ENCODE measurements around the gene JAKMIP3. TPM values are rescaled to one million over a fixed set of nuclear protein-coding genes. Genes with fewer than 3 reads are reported as not detected.

Gene JAKMIP3
- total RNA-seq, 1 experiment from 2014 or later: not detected

GRCh38 chr10:132111871-132112341, 46.2 kb downstream of the JAKMIP3 start:
- CTCF ChIA-PET: no interaction called here

GRCh38 chr10:132112611-132113010, 46.9 kb downstream of the JAKMIP3 start:
- CTCF ChIA-PET: no interaction called here
- DNase-seq (ENCODE audit: unreplicated experiment): no peak
- no peaks in the 10 kb centered on the region for H3K36me3 Mint-ChIP-seq (ENCODE audit: insufficient read depth, unreplicated experiment)
- H3K4me1 Mint-ChIP-seq (ENCODE audit: insufficient read depth, unreplicated experiment): no peaks in the 10 kb centered on the region
- intact Hi-C loops (cut with micrococcal nuclease): no loop called here
- H3K9me3 Mint-ChIP-seq (ENCODE audit: unreplicated experiment): no peaks in the 10 kb centered on the region
- no TSS peak for BruUV-seq (replicated peaks)
- no peak overlapping the region for H3K27ac Mint-ChIP-seq (ENCODE audit: low read depth, unreplicated experiment)
- POLR2A ChIA-PET: no interaction called here
- no peak for TF ChIP-seq CTCF (IDR thresholded peaks at IDR 0.05; ENCODE audit: unreplicated experiment)
- no peaks in the 10 kb centered on the region for H3K27me3 Mint-ChIP-seq (ENCODE audit: insufficient read depth, unreplicated experiment)
- no peak overlapping the region for H3K4me3 Mint-ChIP-seq (ENCODE audit: unreplicated experiment)

More at GRCh38 chr10:132111871-132112341, 46.2 kb downstream of the JAKMIP3 start:
- Mint-ChIP-seq H3K9me3 (ENCODE audit: unreplicated experiment) (no peaks in the 10 kb centered on the region), H3K4me3 (ENCODE audit: unreplicated experiment) (no peak overlapping the region), H3K4me1 (ENCODE audit: insufficient read depth, unreplicated experiment) (no peaks in the 10 kb centered on the region), H3K36me3 (ENCODE audit: insufficient read depth, unreplicated experiment) (no peaks in the 10 kb centered on the region), H3K27ac (ENCODE audit: low read depth, unreplicated experiment) (no peak overlapping the region), H3K27me3 (ENCODE audit: insufficient read depth, unreplicated experiment) (no peaks in the 10 kb centered on the region)
- POLR2A ChIA-PET: no interaction called here
- BruUV-seq (replicated peaks): no TSS peak
- no peak for TF ChIP-seq CTCF (IDR thresholded peaks at IDR 0.05; ENCODE audit: unreplicated experiment)
- intact Hi-C loops (cut with micrococcal nuclease): no loop called here
- DNase-seq (ENCODE audit: unreplicated experiment): no peak

GRCh38 chr10:132113206-132113605, 47.5 kb downstream of the JAKMIP3 start:
- Mint-ChIP-seq H3K9me3 (ENCODE audit: unreplicated experiment) (no peaks in the 10 kb centered on the region), H3K4me1 (ENCODE audit: insufficient read depth, unreplicated experiment) (no peaks in the 10 kb centered on the region), H3K36me3 (ENCODE audit: insufficient read depth, unreplicated experiment) (no peaks in the 10 kb centered on the region), H3K4me3 (ENCODE audit: unreplicated experiment) (no peak overlapping the region), H3K27me3 (ENCODE audit: insufficient read depth, unreplicated experiment) (no peaks in the 10 kb centered on the region), H3K27ac (ENCODE audit: low read depth, unreplicated experiment) (no peak overlapping the region)
- TF ChIP-seq CTCF (IDR thresholded peaks at IDR 0.05; ENCODE audit: unreplicated experiment): no peak
- CTCF ChIA-PET: no interaction called here
- DNase-seq (ENCODE audit: unreplicated experiment): no peak
- intact Hi-C loops (cut with micrococcal nuclease): no loop called here
- no TSS peak for BruUV-seq (replicated peaks)
- POLR2A ChIA-PET: no interaction called here

- Mint-ChIP-seq H3K27ac (ENCODE audit: low read depth, unreplicated experiment) (no peak overlapping the region), H3K36me3 (ENCODE audit: insufficient read depth, unreplicated experiment) (no peaks in the 10 kb centered on the region), H3K27me3 (ENCODE audit: insufficient read depth, unreplicated experiment) (peaks cover 5% of the 10 kb centered on the region), H3K4me1 (ENCODE audit: insufficient read depth, unreplicated experiment) (no peaks in the 10 kb centered on the region), H3K9me3 (ENCODE audit: unreplicated experiment) (no peaks in the 10 kb centered on the region), H3K4me3 (ENCODE audit: unreplicated experiment) (no peak overlapping the region)
- no TSS peak for BruUV-seq (replicated peaks)
- DNase-seq (ENCODE audit: unreplicated experiment): no peak
- intact Hi-C loops (cut with micrococcal nuclease): no loop called here
- no peak for TF ChIP-seq CTCF (IDR thresholded peaks at IDR 0.05; ENCODE audit: unreplicated experiment)
- CTCF ChIA-PET: no interaction called here
- POLR2A ChIA-PET: no interaction called here
Observed at GRCh38 chr10:132113766-132114365, 48.1 kb downstream of the JAKMIP3 start.
